HepG2 (cell line): Measurements from ENCODE around the gene CASP3. TPM values are rescaled to one million over a fixed set of nuclear protein-coding genes. Genes with fewer than 3 reads are reported as not detected.

Experiments
- ATAC-seq: fragments of 200-7000 bp; cut with Tn5 transposase; 3 replicates; pipeline ENCODE4 v1.9.1; 2020; ENCODE audit warnings: mild to moderate bottlenecking, moderate library complexity
- Bru-seq: library from RNA; stranded (reverse); fragments of 400-500 nt; gene quantifications from one replicate; lab custom pipeline; 2021; lab: Mats Ljungman, UMichigan
- BruChase-seq, 2 experiments: library from RNA; stranded (reverse); fragments of 400-500 nt; gene quantifications; one replicate each; lab custom pipeline; 2021; lab: Mats Ljungman, UMichigan
- BruUV-seq: library from RNA; stranded (reverse); fragments of 400-500 nt; replicated peaks from 2 replicates; lab custom pipeline; 2021; lab: Mats Ljungman, UMichigan
- CTCF ChIA-PET: fragments of 300-600 bp; formaldehyde crosslinking; extraction: SDS; loops from one replicate; lab custom pipeline; 2021; ENCODE audit warnings: low total read pairs, inconsistent platforms, low intra/inter-chr PET ratio; lab: Yijun Ruan, JAX
- POLR2A ChIA-PET: fragments of 350-600 bp; sonication (Branson Sonifier 250); formaldehyde crosslinking; loops from one replicate; lab custom pipeline; 2020; ENCODE audit warnings: antibody characterized with exemption, inconsistent platforms; lab: Yijun Ruan, JAX
- DNase-seq: peaks from one replicate; pipeline ENCODE4 v3.0.0-alpha.2; 2015; ENCODE audit warnings: low spot score
- FAIRE-seq: peaks from 3 replicates; lab custom pipeline; 2011; peaks lifted over from hg19 to GRCh38; lab: Jason Lieb, UNC
- H2AFZ ChIP-seq: one replicate; pipeline ENCODE4 v1.6.1; 2011; ENCODE audit warnings: low read length, inconsistent platforms
- H3K27ac ChIP-seq: fragments of 300-600 bp; 3 replicates; pipeline ENCODE4 v1.8.0; 2011; ENCODE audit warnings: mixed run types, mild to moderate bottlenecking, mixed read lengths, low read length, inconsistent platforms; ENCODE audit not compliant: insufficient read depth; ENCODE audit errors: extremely low read length
- H3K27me3 ChIP-seq, 2 experiments: fragments of 200-600 bp in 1 of 2; 2 replicates in 1 of 2; 3 replicates in 1 of 2; pipeline versions ENCODE4 v1.6.0 to v1.8.0; 2011; ENCODE audit warnings: low read length in 2 of 2, mild to moderate bottlenecking in 2 of 2, moderate library complexity in 2 of 2, inconsistent platforms in 1 of 2; ENCODE audit not compliant: insufficient read depth in 2 of 2, control insufficient read depth in 1 of 2
- H3K36me3 ChIP-seq, 2 experiments: fragments of 200-600 bp in 1 of 2; replicated peaks in 1 of 2; 2 replicates in 1 of 2; 3 replicates in 1 of 2; pipeline versions ENCODE4 v1.5.1 to v1.8.0; 2011; ENCODE audit warnings: low read length in 2 of 2, inconsistent platforms in 1 of 2; ENCODE audit not compliant: insufficient read depth in 2 of 2, control insufficient read depth in 1 of 2
- H3K4me1 ChIP-seq: 2 replicates; pipeline ENCODE4 v1.5.1; 2012; ENCODE audit warnings: low read length, inconsistent platforms; ENCODE audit not compliant: insufficient read depth
- H3K4me2 ChIP-seq: 2 replicates; pipeline ENCODE4 v1.6.0; 2011; ENCODE audit warnings: low read depth, low read length, inconsistent platforms
- H3K4me3 ChIP-seq, 3 experiments: fragments of 200-600 bp in 1 of 3; sonication (generic), shearing (Covaris generic) in 1 of 3; replicated peaks in 1 of 3; 2 replicates each; pipeline ENCODE4 v1.5.1; 2011 to 2016; ENCODE audit warnings: low read length in 3 of 3, inconsistent platforms in 2 of 3, low read depth in 2 of 3, mild to moderate bottlenecking in 2 of 3, control low read depth in 1 of 3, mixed read lengths in 1 of 3; ENCODE audit not compliant: insufficient read depth in 1 of 3
- H3K79me2 ChIP-seq: one replicate; pipeline ENCODE4 v1.6.1; 2011; ENCODE audit warnings: low read length, inconsistent platforms; ENCODE audit not compliant: insufficient read depth
- H3K9ac ChIP-seq: 2 replicates; pipeline ENCODE4 v1.6.0; 2011; ENCODE audit warnings: mild to moderate bottlenecking, low read depth, low read length, inconsistent platforms; ENCODE audit not compliant: insufficient read depth
- H3K9me3 ChIP-seq: 2 replicates; pipeline ENCODE4 v1.5.1; 2012; ENCODE audit warnings: mild to moderate bottlenecking, low read length
- H4K20me1 ChIP-seq: 2 replicates; pipeline ENCODE4 v1.6.0; 2011; ENCODE audit warnings: inconsistent platforms, mild to moderate bottlenecking, low read length, moderate library complexity; ENCODE audit not compliant: insufficient read depth
- GATA4 ChIP-seq: sonication (generic); IDR thresholded peaks from 2 replicates; pipeline ENCODE4 v1.6.1; 2016; ENCODE audit warnings: antibody characterized with exemption, low read depth, borderline replicate concordance
- JDP2 ChIP-seq: sonication (generic); formaldehyde crosslinking; IDR thresholded peaks from 2 replicates; pipeline ENCODE4 v1.8.1; 2022; ENCODE audit warnings: missing genetic modification reagents, borderline replicate concordance
- MLX ChIP-seq: IDR thresholded peaks from 2 replicates; pipeline ENCODE4 v1.6.1; 2016
- SMAD1 ChIP-seq: sonication (generic); formaldehyde crosslinking; IDR thresholded peaks from 2 replicates; pipeline ENCODE4 v1.4.0; 2020; ENCODE audit warnings: missing genetic modification reagents, low read depth, mild to moderate bottlenecking, borderline replicate concordance
- TARDBP ChIP-seq: sonication (generic); formaldehyde crosslinking; IDR thresholded peaks from 2 replicates; pipeline ENCODE4 v1.8.0; 2022; ENCODE audit warnings: mild to moderate bottlenecking, missing genetic modification reagents
- TRIM24 ChIP-seq: sonication (generic); formaldehyde crosslinking; IDR thresholded peaks from 2 replicates; pipeline ENCODE4 v1.8.0; 2022; ENCODE audit warnings: mild to moderate bottlenecking, missing genetic modification reagents
- ZNF10 ChIP-seq: sonication (generic); formaldehyde crosslinking; IDR thresholded peaks from 2 replicates; pipeline ENCODE4 v1.4.0; 2020; ENCODE audit warnings: mild to moderate bottlenecking, low read depth, missing genetic modification reagents, borderline replicate concordance
- ZNF234 ChIP-seq: sonication (generic); formaldehyde crosslinking; conservative IDR thresholded peaks from 2 replicates; pipeline ENCODE4 v1.5.1; 2020; ENCODE audit warnings: mild to moderate bottlenecking, missing genetic modification reagents
- WGBS: methylation state at CpG from one replicate; pipeline ENCODE4 v1.1.6; 2017; ENCODE audit warnings: low lambda C conversion rate; 5-methylcytosine and 5-hydroxymethylcytosine counted together
- in situ Hi-C: cut with HindIII; loops from 2 replicates; pipeline ENCODE4 v1.10.0; 2017; ENCODE audit warnings: low pct_unique_long_range_greater_than_20kb; ENCODE audit not compliant: extremely low pct_ligation_motif_present
- intact Hi-C: fragments of 100-400 bp; cut with micrococcal nuclease; formaldehyde crosslinking; loops from one replicate; pipeline ENCODE4 v1.10.0; 2022; ENCODE audit not compliant: unreplicated experiment
- long read RNA-seq, 2 experiments: library from RNA in 1 of 2; library from polyadenylated mRNA in 1 of 2; stranded (forward) in 1 of 2; unstranded in 1 of 2; transcript quantifications; one replicate each; pipeline ENCODE4 v2.0.0, GENCODE V29; 2019 to 2022
- polyA minus RNA-seq, 3 experiments: library from RNA; depleted of rRNA, polyadenylated mRNA; stranded (reverse); fragments of >200 nt; gene quantifications; 2 replicates each; pipeline ENCODE4 v1.2.3, GENCODE V29; 2011; ENCODE audit warnings: low replicate concordance in 1 of 3
- polyA plus RNA-seq, 8 experiments: library from polyadenylated mRNA; depleted of rRNA in 3 of 8; stranded (reverse) in 7 of 8; unstranded in 1 of 8; fragments of >200 nt; fragmentation: Illumina TruSeq in 4 of 8; extraction: Trizol in 4 of 8; gene quantifications; 2 replicates each; pipeline versions ENCODE4 v1.2.1 to v1.2.3, GENCODE V29; 2011 to 2016; ENCODE audit warnings: low read depth in 4 of 8, missing spikeins in 1 of 8, mixed read lengths in 1 of 8; ENCODE audit not compliant: insufficient read depth in 1 of 8
- total RNA-seq, 5 experiments: library from RNA; depleted of rRNA; stranded (reverse); fragments of >200 nt; fragmentation: Illumina TruSeq; extraction: Trizol; gene quantifications; 2 replicates each; pipeline ENCODE4 v1.2.3, GENCODE V29; 2016; ENCODE audit warnings: low read depth in 1 of 5
- TF ChIP-seq, protein P1 (sequence below): sonication (generic); formaldehyde crosslinking; IDR thresholded peaks from 2 replicates; pipeline ENCODE4 v1.8.0; 2022; ENCODE audit warnings: low read depth, missing genetic modification reagents
- TF ChIP-seq, protein P2 (sequence below): fragments of 450-650 bp; IDR thresholded peaks from 2 replicates; pipeline ENCODE4 v1.6.1; 2017; ENCODE audit warnings: mild to moderate bottlenecking

Gene CASP3
- 77.8 and 139 TPM in 2 replicates for total RNA-seq (2016; rRNA removed; fragmentation: Illumina TruSeq; extraction: Trizol)
- 6.9 and 8.3 TPM in 2 replicates for total RNA-seq (2016; cell fraction: cytosol; rRNA removed; fragmentation: Illumina TruSeq; extraction: Trizol; ENCODE audit: low read depth)
- total RNA-seq (2016; cell fraction: insoluble cytoplasmic fraction; rRNA removed; fragmentation: Illumina TruSeq; extraction: Trizol), result 76.3 and 140 TPM in 2 replicates
- 25.2 and 26.5 TPM in 2 replicates for total RNA-seq (2016; cell fraction: membrane; rRNA removed; fragmentation: Illumina TruSeq; extraction: Trizol)
- total RNA-seq (2016; cell fraction: nucleus; rRNA removed; fragmentation: Illumina TruSeq; extraction: Trizol), result 38.4 and 42.0 TPM in 2 replicates
- 19.9 and 26.0 TPM in 2 replicates for polyA plus RNA-seq (2011; rRNA removed)
- polyA plus RNA-seq (2011; cell fraction: cytosol; rRNA removed), result 9.9 and 15.6 TPM in 2 replicates
- 4.4 and 6.4 TPM in 2 replicates for polyA plus RNA-seq (2011; cell fraction: nucleus; rRNA removed)
- polyA plus RNA-seq (2012), result 22.6 and 26.2 TPM in 2 replicates
- 4.5 and 4.9 TPM in 2 replicates for polyA plus RNA-seq (2016; cell fraction: cytosol; fragmentation: Illumina TruSeq; extraction: Trizol; ENCODE audit: low read depth)
- 116 and 129 TPM in 2 replicates for polyA plus RNA-seq (2016; cell fraction: insoluble cytoplasmic fraction; fragmentation: Illumina TruSeq; extraction: Trizol; ENCODE audit: low read depth)
- 13.7 and 15.0 TPM in 2 replicates for polyA plus RNA-seq (2016; cell fraction: membrane; fragmentation: Illumina TruSeq; extraction: Trizol; ENCODE audit: low read depth)
- 50.9 and 57.0 TPM in 2 replicates for polyA plus RNA-seq (2016; cell fraction: nucleus; fragmentation: Illumina TruSeq; extraction: Trizol; ENCODE audit: insufficient read depth, low read depth)
- 5.3 and 7.6 TPM in 2 replicates for polyA minus RNA-seq (2011; rRNA and poly(A)+ RNA removed; ENCODE audit: low replicate concordance)
- 9.8 and 11.5 TPM in 2 replicates for polyA minus RNA-seq (2011; cell fraction: cytosol; rRNA and poly(A)+ RNA removed)
- 13.1 and 13.6 TPM in 2 replicates for polyA minus RNA-seq (2011; cell fraction: nucleus; rRNA and poly(A)+ RNA removed)
- percentile 93 among the genes with signal in this experiment for Bru-seq, nascent RNA
- percentile 91 among the genes with signal in this experiment for BruChase-seq, experiment 1, labeled RNA remaining after a 6-hour chase
- BruChase-seq, experiment 2, labeled RNA remaining after a 2-hour chase, result percentile 93 among the genes with signal in this experiment
- long read RNA-seq, experiment 1, transcript CASP3-206 (7 exons, 2,540 nt), result major isoform, 49 of 59 reads
- long read RNA-seq, experiment 1, partial matches to known transcripts, result 6 of 59 reads
- long read RNA-seq, experiment 1, other reads (novel, unspliced or antisense), result 3 of 59 reads
- long read RNA-seq, experiment 2, transcript CASP3-206 (7 exons, 2,540 nt), result major isoform, 7 of 58 reads
- long read RNA-seq, experiment 2, partial matches to known transcripts, result 6 of 58 reads
- long read RNA-seq, experiment 2, other reads (novel, unspliced or antisense), result 44 of 58 reads

- no TSS peak for BruUV-seq
- H2AFZ ChIP-seq, result peak within 1 kb of the TSS; percentile 96
- no peak for TF ChIP-seq TRIM24 (CRISPR knock-in tag)
- TF ChIP-seq MLX (CRISPR knock-in tag), result no peak
- TF ChIP-seq JDP2 (CRISPR knock-in tag), result no peak; the same call in 1 of the 2 replicates
- TF ChIP-seq ZNF234 (CRISPR knock-in tag), result peak; percentile 25; the same call in 1 of the 2 replicates
- peak; percentile 38; the same call in 1 of the 2 replicates for TF ChIP-seq GATA4
- TF ChIP-seq, protein P1, sequence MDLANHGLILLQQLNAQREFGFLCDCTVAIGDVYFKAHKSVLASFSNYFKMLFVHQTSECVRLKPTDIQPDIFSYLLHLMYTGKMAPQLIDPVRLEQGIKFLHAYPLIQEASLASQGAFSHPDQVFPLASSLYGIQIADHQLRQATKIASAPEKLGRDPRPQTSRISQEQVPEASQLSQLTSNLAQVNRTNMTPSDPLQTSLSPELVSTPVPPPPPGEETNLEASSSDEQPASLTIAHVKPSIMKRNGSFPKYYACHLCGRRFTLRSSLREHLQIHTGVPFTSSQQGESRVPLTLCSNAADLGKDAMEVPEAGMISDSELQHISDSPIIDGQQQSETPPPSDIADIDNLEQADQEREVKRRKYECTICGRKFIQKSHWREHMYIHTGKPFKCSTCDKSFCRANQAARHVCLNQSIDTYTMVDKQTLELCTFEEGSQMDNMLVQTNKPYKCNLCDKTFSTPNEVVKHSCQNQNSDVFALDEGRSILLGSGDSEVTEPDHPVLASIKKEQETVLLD (CRISPR knock-in tag), result peak; percentile 46; the same call in 1 of the 2 replicates
- TF ChIP-seq, protein P2, sequence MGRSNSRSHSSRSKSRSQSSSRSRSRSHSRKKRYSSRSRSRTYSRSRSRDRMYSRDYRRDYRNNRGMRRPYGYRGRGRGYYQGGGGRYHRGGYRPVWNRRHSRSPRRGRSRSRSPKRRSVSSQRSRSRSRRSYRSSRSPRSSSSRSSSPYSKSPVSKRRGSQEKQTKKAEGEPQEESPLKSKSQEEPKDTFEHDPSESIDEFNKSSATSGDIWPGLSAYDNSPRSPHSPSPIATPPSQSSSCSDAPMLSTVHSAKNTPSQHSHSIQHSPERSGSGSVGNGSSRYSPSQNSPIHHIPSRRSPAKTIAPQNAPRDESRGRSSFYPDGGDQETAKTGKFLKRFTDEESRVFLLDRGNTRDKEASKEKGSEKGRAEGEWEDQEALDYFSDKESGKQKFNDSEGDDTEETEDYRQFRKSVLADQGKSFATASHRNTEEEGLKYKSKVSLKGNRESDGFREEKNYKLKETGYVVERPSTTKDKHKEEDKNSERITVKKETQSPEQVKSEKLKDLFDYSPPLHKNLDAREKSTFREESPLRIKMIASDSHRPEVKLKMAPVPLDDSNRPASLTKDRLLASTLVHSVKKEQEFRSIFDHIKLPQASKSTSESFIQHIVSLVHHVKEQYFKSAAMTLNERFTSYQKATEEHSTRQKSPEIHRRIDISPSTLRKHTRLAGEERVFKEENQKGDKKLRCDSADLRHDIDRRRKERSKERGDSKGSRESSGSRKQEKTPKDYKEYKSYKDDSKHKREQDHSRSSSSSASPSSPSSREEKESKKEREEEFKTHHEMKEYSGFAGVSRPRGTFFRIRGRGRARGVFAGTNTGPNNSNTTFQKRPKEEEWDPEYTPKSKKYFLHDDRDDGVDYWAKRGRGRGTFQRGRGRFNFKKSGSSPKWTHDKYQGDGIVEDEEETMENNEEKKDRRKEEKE, result no peak
- 0 out of 2 replicates have a peak, but pooled peaks have one; percentile 1 for TF ChIP-seq SMAD1 (CRISPR knock-in tag)
- TF ChIP-seq ZNF10 (CRISPR knock-in tag), result no peak
- TF ChIP-seq TARDBP (CRISPR knock-in tag), result no peak
Observed at GRCh38 chr4:184649026-184649970, at the start of gene CASP3, which contains the start of gene PRIMPOL. Gene CASP3, minus strand, starts transcription at chr4:184649447. Its CDS starts 10,994 bp downstream, at chr4:184638453. Gene PRIMPOL, plus strand, starts transcription at chr4:184649738. Its CDS starts 7,403 bp downstream, at chr4:184657141.

More at GRCh38 chr4:184649026-184649970, at the start of gene CASP3, which contains the start of gene PRIMPOL:
- no peak for FAIRE-seq
- Histone ChIP-seq H3K27ac (peak within 1 kb of the TSS; percentile 88), H3K27me3 (no peaks in the 10 kb centered on the region; a peak in 1 of 5 replicates), H3K79me2 (peaks cover 54% of the 10 kb centered on the region), H3K4me2 (peak within 1 kb of the TSS; percentile 97), H3K36me3 (no peaks in the 10 kb centered on the region), H3K4me1 (peaks cover 56% of the 10 kb centered on the region), H3K9ac (peak within 1 kb of the TSS; percentile 93), H4K20me1 (peaks cover 10% of the 10 kb centered on the region; the same call in 1 of the 2 replicates), H3K9me3 (no peaks in the 10 kb centered on the region), H3K4me3 (peak within 1 kb of the TSS; percentile 87 to 92 (median 88))
- ChIA-PET POLR2A (interaction anchor here (0.6 to 4.3 kb wide), 31 partner anchors 10 to 369 kb away, joined by 3 to 48 read pairs (median 4); partner anchors contain the start of genes CENPU and IRF2), CTCF (no interaction called here)
- 1% methylated on average over 30 of the region's 90 CpGs for WGBS
- peak; percentile 86 for DNase-seq
- intact Hi-C loops (loop anchor here (2.0 to 10.0 kb wide), 4 partner anchors 22 to 384 kb away; partner anchors contain the start of gene IRF2), in situ Hi-C loops (no loop called here)
- peak; percentile 89 for ATAC-seq
